Nasal cavity respiratory epithelium epithelial cell of viscerocranial mucosa (primary cell): ENCODE measurements around the gene TECTA. TPM values are rescaled to one million over a fixed set of nuclear protein-coding genes. Genes with fewer than 3 reads are reported as not detected.

Source experiments
- total RNA-seq: library from RNA; depleted of rRNA; stranded (reverse); fragments of >200 nt; gene quantifications from 2 replicates; pipeline ENCODE4 v1.2.3, GENCODE V29; 2014

The TECTA gene
- under 0.01 and 0.43 TPM in 2 replicates for total RNA-seq

GRCh38 chr11:121100943-121101342 is at the start of gene TECTA:
TSS of gene TECTA (plus strand) at chr11:121101243. CDS start at chr11:121102666, 1,423 bp downstream.

Other genes starting within 250 kb of the TECTA start
- 17.1 and 20.6 TPM in 2 replicates for gene TBCEL, start 77.1 kb upstream of the TECTA start, total RNA-seq
- 89.3 and 105 TPM in 2 replicates for gene SC5D, start 191.5 kb downstream of the TECTA start, total RNA-seq